WTC11 (cell line): ENCODE measurements around the gene CASP3.
"Not testable (repeated sequence)": the region's sequence is repeated elsewhere in the genome, so short reads cannot be mapped to it uniquely, and the experiment has no call there.

Source experiments
- ATF3 ChIP-seq: sonication (generic); formaldehyde crosslinking; conservative IDR thresholded peaks from 2 replicates; pipeline ENCODE4 v1.8.1; 2022; ENCODE audit warnings: mild to moderate bottlenecking, missing genetic modification reagents
- ATF6 ChIP-seq: sonication (generic); formaldehyde crosslinking; IDR thresholded peaks from 2 replicates; pipeline ENCODE4 v1.8.1; 2023; ENCODE audit warnings: mild to moderate bottlenecking, missing genetic modification reagents
- CREM ChIP-seq: sonication (generic); formaldehyde crosslinking; IDR thresholded peaks from 2 replicates; pipeline ENCODE4 v1.8.1; 2022; ENCODE audit warnings: mild to moderate bottlenecking, missing genetic modification reagents, moderate library complexity
- CTCF ChIP-seq: fragments of 200-600 bp; IDR thresholded peaks from 2 replicates; pipeline ENCODE4 v1.8.0; 2022; ENCODE audit warnings: antibody characterized with exemption
- E2F4 ChIP-seq: sonication (generic); formaldehyde crosslinking; IDR thresholded peaks from 2 replicates; pipeline ENCODE4 v1.8.1; 2022; ENCODE audit warnings: low read depth, mild to moderate bottlenecking, moderate library complexity, missing genetic modification reagents, borderline replicate concordance
- FOXJ3 ChIP-seq: sonication (generic); formaldehyde crosslinking; IDR thresholded peaks from 2 replicates; pipeline ENCODE4 v1.9.0; 2021; ENCODE audit warnings: missing genetic modification reagents, mild to moderate bottlenecking, borderline replicate concordance
- HMGA2 ChIP-seq: fragments of 250-450 bp; sonication (Bioruptor Pico); IDR thresholded peaks from 2 replicates; pipeline ENCODE4 v1.4.0; 2021; ENCODE audit warnings: mild to moderate bottlenecking, moderate library complexity
- MAX ChIP-seq: sonication (generic); formaldehyde crosslinking; IDR thresholded peaks from 2 replicates; pipeline ENCODE4 v1.8.0; 2022; ENCODE audit warnings: mild to moderate bottlenecking, missing genetic modification reagents
- MLX ChIP-seq: sonication (generic); formaldehyde crosslinking; IDR thresholded peaks from 2 replicates; pipeline ENCODE4 v1.8.1; 2023; ENCODE audit warnings: mild to moderate bottlenecking, missing genetic modification reagents, moderate library complexity
- NFE2L1 ChIP-seq: sonication (generic); formaldehyde crosslinking; IDR thresholded peaks from 2 replicates; pipeline ENCODE4 v1.8.1; 2023; ENCODE audit warnings: missing genetic modification reagents
- SMAD4 ChIP-seq: sonication (generic); formaldehyde crosslinking; IDR thresholded peaks from 2 replicates; pipeline ENCODE4 v1.8.0; 2022; ENCODE audit warnings: mild to moderate bottlenecking, missing genetic modification reagents
- USF2 ChIP-seq: sonication (generic); formaldehyde crosslinking; IDR thresholded peaks from 2 replicates; pipeline ENCODE4 v1.8.1; 2023; ENCODE audit warnings: mild to moderate bottlenecking, missing genetic modification reagents, moderate library complexity
- ZNF423 ChIP-seq: fragments of 250-450 bp; sonication (Bioruptor Pico); IDR thresholded peaks from 2 replicates; pipeline ENCODE4 v2.1.2; 2022; ENCODE audit warnings: mild to moderate bottlenecking, moderate library complexity

- TF ChIP-seq MAX; USF2 (CRISPR knock-in tag); ATF3 (CRISPR knock-in tag); NFE2L1 (CRISPR knock-in tag); E2F4 (CRISPR knock-in tag); CTCF; HMGA2 (CRISPR knock-in tag); MLX (CRISPR knock-in tag); ZNF423 (CRISPR knock-in tag); SMAD4 (CRISPR knock-in tag); ATF6 (CRISPR knock-in tag); CREM (CRISPR knock-in tag); FOXJ3 (CRISPR knock-in tag): not testable (repeated sequence)
These were observed 48.3 kb downstream of the CASP3 start for GRCh38 chr4:184600982-184601381.
